HG03280 (cell line): ENCODE measurements around the gene TTC34.
"Not testable (repeated sequence)": the region's sequence is repeated elsewhere in the genome, so short reads cannot be mapped to it uniquely, and the experiment has no call there.

Source experiments
- ATAC-seq: cut with Tn5 transposase; IDR thresholded peaks from one replicate; pipeline ENCODE4 v1.9.1; 2021; ENCODE audit warnings: mild to moderate bottlenecking, moderate library complexity; ENCODE audit not compliant: unreplicated experiment

The TTC34 gene

DNA sequence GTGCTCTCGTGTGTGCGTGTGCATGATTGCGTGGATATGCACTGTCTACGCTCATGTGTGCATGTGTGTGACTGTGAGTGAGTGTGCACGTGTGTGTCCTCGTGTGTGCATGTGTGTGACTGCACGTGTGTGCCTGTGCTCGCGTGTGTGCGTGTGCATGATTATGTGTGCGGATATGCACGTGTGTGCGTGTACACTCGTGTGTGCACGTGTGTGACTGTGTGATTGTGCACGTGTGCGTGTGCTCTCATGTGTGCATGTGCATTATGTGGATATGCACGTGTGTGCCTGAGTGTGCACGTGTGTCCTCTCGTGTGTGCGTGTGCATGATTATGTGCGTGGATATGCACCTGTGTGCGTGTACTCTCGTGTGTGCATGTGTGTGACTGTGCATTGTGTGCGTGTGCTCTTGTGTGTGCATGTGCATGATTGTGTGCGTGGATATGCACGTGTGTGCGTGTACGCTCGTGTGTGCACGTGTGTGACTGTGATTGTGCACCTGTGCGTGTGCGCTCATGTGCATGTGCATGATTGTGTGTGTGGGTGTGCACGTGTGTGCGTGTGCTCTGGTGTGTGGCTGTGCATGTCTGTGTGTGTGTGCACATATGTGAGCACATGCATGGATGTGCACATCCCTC is 170.9 kb downstream of the TTC34 start:
- no peak for ATAC-seq

DNA sequence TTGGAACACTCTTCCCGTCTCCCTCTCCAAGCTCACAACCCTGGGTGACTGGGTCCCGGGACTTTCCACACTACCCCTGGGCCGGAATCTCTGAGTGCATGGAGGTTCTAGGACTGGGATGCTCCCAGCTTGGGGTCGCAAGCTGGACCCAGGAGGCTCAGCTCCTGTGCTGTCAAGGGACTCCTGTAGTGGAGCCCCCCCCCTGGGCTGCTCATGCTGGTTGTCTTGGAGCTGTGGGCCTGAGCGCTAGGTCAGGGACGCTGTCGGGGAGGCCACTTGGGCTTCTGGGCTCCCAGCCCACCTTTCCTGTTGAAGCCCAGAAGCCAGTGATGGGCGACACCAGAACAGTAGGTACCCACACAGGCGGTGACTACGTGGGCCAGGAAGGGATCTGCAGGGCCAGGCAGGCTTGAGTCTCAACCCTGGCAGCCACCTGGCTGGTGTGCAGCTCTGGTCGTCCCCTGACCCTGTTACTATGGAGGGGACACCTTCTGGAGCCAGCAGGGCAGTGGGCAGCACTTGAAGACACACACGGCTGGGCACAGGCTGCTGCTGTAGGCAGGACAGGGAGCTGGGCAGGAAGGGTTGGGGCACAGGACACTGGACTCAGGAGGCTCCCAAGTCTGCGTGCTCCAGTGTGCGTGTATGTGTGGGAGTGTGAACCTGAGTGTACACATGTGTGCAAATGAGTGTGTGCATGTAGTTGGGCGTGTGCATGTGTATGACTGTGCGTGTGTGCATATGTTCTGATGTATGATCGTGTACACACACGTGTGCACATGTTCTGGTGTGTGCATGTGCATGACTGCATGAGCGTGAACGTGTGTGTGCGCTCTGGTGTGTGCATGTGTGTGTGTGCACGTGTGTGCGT is 171.6 kb downstream of the TTC34 start:
- no peak for ATAC-seq

DNA sequence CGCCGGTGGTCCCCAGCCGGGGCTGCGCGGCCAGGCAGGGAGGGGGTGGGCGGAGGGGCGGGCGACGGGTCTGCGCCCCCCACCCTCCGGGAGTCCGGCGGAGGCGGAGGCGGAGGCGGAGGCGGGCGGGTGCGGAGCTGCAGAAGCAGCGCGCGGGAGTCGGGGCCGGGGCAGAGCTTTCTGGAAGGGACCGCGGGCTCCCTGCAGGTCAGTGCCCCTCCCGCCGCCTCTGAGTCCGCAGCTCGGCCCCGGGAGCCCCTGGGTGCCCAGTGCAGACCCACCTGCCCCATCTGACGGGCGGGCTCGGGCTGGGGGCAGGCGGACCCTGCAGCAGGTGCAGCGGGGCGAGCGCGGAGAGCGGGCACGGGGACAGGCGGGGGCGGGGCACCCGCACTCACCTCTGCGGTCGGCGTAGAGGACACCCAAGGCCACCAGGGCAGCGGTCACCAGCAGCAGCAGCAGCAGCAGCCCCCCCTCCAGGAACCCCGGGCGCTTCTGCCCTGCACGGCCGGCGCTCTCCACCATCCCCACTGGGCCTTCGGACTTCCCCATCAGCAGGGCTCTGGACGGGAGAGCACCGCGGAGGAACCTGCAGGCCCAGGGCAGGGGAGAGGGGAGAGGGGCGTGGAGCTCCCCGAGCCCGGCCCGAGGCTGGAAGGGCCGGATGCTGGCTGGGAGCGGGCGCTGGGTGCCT is 172.4 kb downstream of the TTC34 start:
- ATAC-seq = no peak

DNA sequence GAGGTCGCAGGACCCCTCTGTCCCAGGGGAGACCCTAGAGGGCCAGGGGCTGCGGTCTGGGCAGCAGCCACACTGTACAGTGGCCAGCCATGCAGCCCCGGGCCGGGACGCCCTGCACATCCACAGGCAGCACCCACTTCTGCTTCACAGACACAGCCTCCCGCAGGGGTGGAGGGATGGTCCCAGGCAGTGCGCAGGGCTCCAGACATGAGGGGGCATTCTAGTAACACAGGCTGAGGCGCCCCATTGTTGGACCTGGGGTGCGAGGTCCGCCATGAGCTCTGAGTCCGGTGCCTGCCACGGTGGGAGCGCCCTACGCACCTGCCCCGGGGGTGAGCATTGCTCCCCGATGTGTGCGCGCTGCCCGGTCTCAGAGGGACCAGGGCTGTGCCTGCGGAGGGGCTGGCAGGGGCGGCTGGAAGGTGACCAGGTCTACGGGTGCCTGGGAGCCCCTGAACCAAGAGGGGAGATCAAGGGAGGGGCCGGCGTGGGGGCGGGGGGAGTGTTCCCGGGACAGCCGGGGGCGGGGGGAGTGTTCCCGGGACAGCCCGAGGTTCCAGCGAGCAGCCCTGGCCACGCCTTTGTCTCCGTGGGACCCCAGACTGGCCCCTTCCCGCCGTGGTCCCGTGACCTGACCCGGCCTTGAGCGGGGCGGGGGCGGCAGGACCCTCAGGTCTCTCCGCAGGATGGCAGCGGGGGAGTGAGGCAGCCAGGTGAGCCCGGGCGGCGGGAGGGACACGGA is 173.1 kb downstream of the TTC34 start:
- no peak for ATAC-seq

DNA sequence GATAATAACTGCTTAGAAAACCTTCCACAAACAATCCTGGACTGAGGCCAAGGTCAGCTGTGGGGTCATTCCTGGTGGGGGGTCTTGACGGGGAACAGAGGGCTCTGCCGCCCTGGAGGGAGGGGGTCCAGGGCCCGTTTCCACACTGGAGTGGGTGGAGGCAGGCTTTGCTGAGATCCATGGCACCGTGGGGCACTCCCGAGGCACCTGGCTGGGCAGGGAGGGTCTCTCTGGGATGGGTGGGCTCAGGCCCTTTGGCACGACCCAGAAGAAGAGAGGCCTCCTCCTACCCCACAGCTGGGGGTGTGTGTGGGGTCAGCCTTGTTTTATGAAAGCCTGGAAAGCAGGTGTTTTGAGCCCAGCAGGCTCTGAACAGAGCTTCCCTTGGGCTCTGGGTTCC is 173.7 kb downstream of the TTC34 start:
- ATAC-seq = no peak

DNA sequence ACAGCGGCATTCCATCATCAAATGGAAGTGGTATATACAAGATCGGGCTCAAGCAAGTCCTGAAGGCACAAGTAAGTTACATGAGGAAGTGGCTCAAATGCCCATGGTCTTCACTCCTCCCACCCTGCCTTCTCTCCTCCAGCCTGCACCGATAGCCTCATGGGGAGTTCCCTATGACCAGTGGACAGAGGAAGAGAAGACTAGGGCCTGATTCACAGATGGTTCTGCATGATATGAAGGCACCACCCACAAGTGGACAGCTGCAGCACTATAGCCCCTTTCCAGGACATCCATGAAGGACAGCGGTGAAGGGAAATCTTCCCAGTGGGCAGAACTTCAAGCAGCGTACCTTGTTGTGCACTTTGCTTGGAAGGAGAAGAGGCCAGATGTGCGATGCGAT is 175.7 kb downstream of the TTC34 start:
- not testable (repeated sequence) for ATAC-seq

DNA sequence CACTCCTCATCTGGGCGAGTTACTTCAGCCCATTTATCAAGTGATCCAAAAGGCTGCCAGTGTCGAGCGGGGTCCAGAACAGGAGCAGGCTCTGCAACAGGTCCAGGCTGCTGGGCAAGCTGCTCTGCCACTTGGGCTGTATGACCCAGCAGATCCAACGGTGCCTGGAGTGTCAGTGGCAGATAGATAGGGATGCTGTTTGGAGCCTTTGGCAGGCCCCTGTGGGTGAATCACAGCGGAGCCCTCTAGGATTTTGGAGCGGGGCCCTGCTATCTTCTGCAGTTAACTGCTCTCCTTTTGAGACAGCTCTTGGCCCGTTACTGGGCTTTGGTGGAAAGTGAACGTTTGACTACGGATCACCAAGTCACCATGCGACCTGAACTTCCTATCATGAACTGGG is 176.2 kb downstream of the TTC34 start:
- no peak for ATAC-seq

DNA sequence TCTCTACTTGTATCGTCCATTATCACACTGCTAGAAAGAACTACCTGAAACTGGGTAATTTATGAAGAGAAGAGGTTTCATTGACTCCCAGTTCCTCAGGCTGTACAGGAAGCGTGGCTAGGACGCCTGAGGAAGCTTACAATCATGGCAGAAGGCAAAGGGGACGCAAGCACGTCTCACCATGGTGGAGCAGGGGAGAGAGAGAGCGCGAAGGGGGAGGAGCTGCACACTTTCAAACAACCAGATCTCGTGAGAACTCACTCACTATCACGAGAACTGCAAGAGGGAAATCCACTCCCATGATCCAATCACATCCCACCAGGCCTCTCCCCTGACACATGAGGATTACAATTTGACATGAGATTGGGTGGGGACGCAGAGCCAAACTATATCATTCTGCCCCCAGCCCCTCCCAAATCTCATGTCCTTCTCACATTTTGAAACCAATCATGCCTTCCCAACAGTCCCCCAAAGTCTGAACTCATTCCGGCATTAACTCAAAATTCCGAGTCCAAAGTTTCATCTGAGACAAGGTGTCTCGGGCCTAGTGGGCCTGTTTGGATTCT is 176.7 kb downstream of the TTC34 start:
- no peak for ATAC-seq

DNA sequence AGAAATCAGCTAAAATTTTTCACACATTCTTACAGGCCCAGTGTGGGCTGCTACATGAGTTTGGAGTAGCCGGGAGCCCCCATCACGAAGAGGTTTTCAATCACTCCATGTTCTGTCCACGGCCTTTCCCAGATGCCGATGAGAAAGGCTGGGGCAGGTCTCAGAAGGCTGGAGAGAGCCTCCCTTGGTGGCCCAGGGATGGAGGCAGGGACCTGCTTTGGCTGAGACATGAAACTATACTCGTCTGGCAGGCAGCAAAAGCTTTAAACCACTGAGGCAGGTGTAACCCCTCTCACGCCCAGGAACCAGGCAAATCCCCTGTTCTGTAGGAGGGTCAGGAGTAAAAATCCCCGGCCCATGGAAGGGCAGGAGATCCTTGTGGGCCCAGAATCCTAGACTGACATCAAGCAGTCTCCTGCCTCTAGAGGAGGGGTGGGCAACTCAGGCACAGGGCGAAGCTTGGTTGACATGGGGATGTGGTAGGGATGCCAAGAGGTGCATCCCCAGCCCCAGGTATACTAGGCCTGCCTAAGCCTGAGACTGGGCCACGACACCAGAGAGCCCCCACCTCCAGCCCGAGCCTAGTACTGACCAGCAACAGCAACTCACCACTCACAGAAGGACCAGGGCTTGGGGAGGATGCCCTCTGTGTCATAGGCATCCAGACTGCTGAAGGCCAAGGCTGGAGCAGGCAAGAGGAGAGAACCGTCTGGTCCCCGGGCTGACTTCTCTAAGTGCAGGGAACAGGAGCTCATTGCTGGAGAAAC is 177.7 kb downstream of the TTC34 start:
- no peak for ATAC-seq

DNA sequence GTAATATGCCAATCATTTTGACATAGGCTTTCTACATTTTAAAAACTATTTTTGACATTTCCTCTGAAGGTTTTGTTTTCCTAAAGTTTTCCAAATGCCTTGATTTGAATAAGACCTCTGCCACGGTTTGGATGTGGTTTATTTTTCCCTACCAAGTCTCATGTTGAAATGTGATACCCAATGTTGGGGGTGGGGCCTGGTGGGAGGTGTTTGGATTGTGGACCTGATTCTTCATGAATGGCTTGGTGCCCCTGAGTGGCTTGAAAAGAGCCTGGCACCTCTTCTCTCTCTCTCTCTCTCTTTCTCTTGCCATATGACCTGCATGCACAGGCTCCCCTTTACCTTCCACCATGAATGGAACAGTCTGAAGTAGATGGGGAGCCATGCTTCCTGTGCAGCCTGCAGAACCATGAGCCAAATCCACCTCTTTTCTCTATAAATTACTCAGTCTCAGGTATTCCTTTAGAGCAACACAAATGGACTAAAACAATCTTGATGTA is 183.5 kb downstream of the TTC34 start:
- no peak for ATAC-seq

DNA sequence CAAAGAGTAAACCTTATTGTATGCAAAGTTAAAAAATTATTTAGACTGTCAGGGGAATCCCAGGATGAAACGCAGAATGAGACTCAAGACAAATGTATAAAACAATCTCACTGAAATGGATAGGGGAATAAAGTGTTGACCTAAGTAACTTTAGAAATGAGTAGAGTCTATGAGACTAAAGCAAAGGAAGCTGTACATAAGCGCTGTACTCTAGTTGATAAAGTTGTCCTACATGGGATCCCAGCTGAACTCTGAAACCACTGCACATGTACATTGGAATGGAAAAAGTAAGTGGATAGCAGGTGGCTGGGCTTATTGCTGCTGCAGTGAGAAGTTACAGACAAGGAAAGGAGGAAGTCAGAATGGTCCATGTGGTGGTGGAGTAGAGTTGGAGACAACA is 187.3 kb downstream of the TTC34 start:
- no peak for ATAC-seq

DNA sequence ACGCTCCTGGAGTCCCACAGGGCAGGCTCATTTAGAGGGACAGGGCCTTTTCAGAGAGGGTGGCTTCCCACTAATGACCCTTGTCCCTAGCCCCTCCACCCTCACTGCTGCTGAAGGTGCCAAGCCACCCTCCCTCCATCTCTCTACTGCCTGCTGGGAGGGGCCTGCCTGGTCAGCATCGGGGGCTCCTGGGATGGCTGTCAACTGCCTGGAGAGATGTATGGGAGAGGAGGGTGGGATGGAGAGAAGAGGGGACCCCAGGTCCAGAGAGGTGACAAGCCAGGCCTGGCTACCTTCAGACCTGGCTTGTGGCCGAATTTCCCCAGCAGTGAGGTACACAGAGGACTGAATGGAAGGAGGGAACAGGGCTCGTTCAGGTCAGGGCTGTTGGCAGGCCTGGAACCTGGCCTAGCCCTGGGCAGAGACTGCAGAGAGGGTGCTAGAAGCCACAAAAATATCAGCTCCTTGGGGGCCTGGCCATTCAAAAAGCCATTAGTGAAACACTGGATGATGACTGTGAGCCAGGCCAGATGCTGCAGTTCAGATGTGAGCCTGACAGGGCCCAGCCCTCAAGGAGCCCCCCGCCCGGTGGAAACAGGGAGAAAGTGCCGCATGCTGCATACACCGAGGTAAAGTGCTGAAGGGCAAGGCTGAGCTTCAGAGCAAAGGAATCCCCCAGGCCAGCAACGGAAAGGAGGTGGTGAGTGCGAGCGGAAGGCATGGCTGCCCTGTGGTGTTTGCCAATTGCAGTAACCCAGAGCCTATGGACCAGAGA is 188.7 kb downstream of the TTC34 start:
- no peak for ATAC-seq

DNA sequence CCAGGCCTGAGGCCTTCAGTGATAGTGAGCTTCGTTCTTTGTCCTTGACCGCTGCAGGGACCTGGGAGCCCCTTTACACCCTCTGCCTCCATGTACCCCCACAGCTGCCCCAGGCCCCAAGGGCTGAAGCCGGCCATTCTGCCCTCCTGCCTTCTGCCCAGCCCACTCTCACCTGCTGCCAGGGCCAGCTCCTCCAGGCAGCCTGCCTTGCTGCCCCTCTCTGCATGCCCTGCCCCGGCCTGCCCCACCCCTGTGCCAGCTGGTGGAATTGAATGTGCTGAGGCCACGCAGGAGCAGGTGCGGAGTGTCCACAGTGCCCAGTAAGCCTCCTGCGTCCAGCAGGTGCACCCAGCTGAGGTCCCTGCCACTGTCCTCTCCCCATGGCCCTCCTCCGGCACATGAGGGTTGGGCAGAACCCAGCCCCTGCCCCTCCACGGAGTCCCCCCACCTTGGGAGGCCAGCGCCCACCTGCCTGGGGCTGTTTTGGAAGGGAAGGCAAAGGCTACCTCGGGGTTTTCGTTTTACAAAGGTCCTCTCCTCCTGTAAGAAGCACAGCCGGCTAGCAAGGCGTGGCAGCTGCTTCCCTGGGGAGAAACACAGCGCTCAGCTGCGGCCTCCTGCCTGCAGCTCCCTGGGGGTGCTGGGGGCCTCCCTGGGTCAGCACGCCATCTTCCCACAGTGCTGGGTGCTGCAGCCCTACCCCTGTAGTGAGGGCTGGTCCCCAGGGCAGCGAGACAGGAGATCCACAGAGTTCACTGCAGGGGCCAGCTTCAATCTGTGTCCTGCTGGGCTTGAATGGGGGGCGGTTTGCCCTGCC is 189.7 kb downstream of the TTC34 start:
- no peak for ATAC-seq

DNA sequence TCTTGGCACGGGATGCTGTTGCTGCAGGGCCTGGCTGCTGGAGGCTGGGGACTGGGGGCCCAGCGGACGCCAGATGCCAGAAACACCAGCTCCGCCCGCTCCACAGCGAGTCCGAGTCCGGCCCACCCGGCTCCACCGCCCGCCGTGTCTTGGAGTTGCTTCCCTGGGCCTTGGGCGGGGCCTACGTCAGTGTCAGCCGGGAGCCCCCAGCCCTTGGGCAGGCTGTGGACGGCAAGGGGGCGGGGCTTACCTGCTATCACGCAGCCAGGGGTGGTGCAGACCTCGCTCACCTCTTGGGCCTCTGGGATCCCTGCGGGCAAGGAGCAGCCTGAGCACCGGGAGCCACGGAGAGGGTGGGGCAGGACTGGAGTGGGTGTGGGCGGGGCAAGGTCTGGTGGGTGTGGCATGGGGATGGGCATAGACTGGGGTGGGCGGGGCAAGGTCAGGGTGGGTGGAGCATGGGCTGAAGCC is 190.4 kb downstream of the TTC34 start:
- ATAC-seq = no peak

DNA sequence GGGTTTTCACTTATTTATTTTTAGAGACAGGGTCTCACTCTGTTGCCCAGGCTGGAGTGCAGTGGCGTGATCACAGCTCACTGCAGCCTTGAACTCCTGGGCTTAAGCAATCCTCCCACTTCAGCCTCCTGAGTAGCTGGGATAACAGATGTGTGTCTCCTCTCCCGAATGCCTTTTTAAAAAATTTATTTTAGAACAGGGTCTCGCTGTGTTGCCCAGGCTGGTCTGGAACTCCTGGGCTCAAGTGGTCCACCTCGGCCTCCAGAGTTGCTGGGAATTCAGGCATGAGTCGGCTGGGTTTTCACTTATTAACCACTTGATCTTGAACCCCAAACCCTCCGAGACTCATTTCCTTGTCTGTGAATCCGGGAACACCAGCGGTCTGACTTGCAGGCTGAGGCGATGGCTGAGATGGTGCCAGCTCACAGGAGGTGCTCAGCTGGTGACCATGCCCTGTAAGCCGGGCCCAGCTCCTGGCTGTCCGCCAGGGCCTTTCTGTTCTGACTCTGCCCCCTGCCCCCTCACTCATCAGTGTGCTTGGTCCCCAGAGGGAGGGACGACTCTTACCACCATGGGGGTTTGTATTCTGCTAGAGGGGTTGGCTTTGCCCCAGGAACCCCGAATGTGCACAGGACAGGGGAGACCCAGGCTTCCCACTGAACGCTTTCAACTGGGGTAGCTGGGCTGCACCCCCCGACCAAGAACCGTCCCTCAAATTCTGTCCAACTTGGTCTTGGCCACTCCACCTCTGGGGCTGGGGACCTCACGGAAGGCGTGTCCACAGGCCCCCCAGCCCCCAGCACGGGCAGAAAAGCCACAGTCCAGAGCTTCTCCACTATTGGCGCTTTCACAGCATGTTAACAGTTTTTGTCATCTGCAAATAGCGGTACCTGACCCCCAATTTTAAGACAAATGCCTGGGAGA is 191.2 kb downstream of the TTC34 start:
- no peak for ATAC-seq

DNA sequence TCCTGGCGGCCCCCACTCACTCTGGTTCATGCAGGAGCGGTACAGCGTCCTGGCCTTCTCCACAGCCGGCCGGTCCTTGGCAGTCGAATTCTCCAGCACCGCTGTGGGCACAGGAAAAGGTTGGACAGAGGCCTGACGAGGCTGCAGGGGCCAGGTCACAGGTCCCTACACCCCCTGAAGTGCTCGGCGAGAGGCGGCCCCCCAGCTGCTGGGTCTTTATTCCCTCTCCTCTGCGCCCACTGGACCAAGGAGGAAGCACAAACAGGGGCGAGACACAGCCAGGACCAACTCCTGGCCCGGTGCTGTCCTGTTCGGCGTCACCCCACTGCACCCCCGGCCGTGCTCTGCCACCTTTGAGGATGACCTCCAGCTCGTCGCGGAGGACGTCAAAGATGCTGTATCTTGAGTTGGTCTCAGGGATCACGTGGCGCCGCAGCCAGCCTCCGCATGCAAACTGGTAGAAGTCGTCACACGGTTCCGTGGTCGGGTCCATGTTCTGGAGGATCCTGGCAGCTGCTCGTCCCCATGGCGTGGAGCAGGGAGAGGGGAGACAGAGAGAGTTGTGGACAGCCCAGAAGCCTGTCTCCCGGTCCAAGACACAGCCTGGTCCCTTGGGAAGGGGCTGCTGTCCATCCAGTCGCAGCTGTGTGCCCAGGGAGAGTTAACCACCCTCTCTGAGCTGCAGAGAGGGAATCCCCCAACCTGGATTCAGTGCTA is 192.0 kb downstream of the TTC34 start:
- no peak for ATAC-seq
